ENCODE measurements around the gene CCDC107. TPM values are rescaled to one million over a fixed set of nuclear protein-coding genes. Genes with fewer than 3 reads are reported as not detected.

The CCDC107 gene
- total and polyA plus RNA-seq, 9 of the 15 experiments (the other 6 are each of a cell fraction or from before 2014, with no cell fraction given) = 0.35 to 11.3 (median 6.9) TPM; not detected in 1

GRCh38 chr9:35646533-35647265 is 11.4 kb upstream of the CCDC107 start (continued):
- TF ChIP-seq POLR3A (IDR thresholded peaks at IDR 0.05; ENCODE audit: borderline replicate concordance, extremely low read depth, insufficient read depth, insufficient read length) (no peak), STAG1 (CRISPR knock-in tag; IDR thresholded peaks at IDR 0.05; ENCODE audit: borderline replicate concordance) (peak; percentile 36; the same call in 1 of the 2 replicates), ZNF146 (CRISPR knock-in tag; IDR thresholded peaks at IDR 0.05; ENCODE audit: unreplicated experiment) (no peak), SREBF1 (IDR thresholded peaks at IDR 0.05; ENCODE audit: borderline replicate concordance, low read depth, low read length) (no peak), ARID4B (CRISPR knock-in tag; IDR thresholded peaks at IDR 0.05) (0 out of 2 replicates have a peak, but pooled peaks have one; percentile 48), HDAC1 (IDR thresholded peaks at IDR 0.05) (no peak), HDAC2 (IDR thresholded peaks at IDR 0.05) (no peak), ETV1 (tag; conservative IDR thresholded peaks at IDR 0.05; ENCODE audit: low read depth) (peak; percentile 75), CCNT2 (IDR thresholded peaks at IDR 0.05; ENCODE audit: borderline replicate concordance, extremely low read depth, insufficient read length, low read depth, low read length) (peak; percentile 52)
- TF ChIP-seq, protein P1, sequence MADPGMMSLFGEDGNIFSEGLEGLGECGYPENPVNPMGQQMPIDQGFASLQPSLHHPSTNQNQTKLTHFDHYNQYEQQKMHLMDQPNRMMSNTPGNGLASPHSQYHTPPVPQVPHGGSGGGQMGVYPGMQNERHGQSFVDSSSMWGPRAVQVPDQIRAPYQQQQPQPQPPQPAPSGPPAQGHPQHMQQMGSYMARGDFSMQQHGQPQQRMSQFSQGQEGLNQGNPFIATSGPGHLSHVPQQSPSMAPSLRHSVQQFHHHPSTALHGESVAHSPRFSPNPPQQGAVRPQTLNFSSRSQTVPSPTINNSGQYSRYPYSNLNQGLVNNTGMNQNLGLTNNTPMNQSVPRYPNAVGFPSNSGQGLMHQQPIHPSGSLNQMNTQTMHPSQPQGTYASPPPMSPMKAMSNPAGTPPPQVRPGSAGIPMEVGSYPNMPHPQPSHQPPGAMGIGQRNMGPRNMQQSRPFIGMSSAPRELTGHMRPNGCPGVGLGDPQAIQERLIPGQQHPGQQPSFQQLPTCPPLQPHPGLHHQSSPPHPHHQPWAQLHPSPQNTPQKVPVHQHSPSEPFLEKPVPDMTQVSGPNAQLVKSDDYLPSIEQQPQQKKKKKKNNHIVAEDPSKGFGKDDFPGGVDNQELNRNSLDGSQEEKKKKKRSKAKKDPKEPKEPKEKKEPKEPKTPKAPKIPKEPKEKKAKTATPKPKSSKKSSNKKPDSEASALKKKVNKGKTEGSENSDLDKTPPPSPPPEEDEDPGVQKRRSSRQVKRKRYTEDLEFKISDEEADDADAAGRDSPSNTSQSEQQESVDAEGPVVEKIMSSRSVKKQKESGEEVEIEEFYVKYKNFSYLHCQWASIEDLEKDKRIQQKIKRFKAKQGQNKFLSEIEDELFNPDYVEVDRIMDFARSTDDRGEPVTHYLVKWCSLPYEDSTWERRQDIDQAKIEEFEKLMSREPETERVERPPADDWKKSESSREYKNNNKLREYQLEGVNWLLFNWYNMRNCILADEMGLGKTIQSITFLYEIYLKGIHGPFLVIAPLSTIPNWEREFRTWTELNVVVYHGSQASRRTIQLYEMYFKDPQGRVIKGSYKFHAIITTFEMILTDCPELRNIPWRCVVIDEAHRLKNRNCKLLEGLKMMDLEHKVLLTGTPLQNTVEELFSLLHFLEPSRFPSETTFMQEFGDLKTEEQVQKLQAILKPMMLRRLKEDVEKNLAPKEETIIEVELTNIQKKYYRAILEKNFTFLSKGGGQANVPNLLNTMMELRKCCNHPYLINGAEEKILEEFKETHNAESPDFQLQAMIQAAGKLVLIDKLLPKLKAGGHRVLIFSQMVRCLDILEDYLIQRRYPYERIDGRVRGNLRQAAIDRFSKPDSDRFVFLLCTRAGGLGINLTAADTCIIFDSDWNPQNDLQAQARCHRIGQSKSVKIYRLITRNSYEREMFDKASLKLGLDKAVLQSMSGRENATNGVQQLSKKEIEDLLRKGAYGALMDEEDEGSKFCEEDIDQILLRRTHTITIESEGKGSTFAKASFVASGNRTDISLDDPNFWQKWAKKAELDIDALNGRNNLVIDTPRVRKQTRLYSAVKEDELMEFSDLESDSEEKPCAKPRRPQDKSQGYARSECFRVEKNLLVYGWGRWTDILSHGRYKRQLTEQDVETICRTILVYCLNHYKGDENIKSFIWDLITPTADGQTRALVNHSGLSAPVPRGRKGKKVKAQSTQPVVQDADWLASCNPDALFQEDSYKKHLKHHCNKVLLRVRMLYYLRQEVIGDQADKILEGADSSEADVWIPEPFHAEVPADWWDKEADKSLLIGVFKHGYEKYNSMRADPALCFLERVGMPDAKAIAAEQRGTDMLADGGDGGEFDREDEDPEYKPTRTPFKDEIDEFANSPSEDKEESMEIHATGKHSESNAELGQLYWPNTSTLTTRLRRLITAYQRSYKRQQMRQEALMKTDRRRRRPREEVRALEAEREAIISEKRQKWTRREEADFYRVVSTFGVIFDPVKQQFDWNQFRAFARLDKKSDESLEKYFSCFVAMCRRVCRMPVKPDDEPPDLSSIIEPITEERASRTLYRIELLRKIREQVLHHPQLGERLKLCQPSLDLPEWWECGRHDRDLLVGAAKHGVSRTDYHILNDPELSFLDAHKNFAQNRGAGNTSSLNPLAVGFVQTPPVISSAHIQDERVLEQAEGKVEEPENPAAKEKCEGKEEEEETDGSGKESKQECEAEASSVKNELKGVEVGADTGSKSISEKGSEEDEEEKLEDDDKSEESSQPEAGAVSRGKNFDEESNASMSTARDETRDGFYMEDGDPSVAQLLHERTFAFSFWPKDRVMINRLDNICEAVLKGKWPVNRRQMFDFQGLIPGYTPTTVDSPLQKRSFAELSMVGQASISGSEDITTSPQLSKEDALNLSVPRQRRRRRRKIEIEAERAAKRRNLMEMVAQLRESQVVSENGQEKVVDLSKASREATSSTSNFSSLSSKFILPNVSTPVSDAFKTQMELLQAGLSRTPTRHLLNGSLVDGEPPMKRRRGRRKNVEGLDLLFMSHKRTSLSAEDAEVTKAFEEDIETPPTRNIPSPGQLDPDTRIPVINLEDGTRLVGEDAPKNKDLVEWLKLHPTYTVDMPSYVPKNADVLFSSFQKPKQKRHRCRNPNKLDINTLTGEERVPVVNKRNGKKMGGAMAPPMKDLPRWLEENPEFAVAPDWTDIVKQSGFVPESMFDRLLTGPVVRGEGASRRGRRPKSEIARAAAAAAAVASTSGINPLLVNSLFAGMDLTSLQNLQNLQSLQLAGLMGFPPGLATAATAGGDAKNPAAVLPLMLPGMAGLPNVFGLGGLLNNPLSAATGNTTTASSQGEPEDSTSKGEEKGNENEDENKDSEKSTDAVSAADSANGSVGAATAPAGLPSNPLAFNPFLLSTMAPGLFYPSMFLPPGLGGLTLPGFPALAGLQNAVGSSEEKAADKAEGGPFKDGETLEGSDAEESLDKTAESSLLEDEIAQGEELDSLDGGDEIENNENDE (IDR thresholded peaks at IDR 0.05; ENCODE audit: low read depth, low read length) = no peak

Data from K562 (cell line).